NCI-H146 (cell line): ENCODE data around the gene RHOG.
A peak's percentile ranks its signal among the peaks of the same experiment; 100 is the strongest.
"Not testable (repeated sequence)": the region's sequence is repeated elsewhere in the genome, so short reads cannot be mapped to it uniquely, and the experiment has no call there.

Source experiments
- DNase-seq: peaks from one replicate; lab custom pipeline; 2025; lab: John Stamatoyannopoulos, UW

The RHOG gene

DNA sequence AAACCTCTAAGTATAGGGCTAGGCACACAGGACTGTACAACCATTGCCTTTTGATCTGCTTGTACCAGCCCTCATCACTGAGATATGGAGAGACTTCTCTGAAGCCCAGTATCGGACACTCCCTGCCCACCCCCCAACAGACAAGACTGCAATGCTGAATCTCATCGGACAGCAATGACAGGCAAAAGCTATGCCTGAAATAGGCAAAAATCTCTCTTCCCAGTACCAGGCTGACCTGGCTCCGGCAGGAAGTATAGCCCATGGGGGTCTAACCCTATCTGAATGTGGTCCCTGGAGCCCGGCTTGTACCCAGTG, 6.5 kb downstream of the RHOG start:
- no peak for DNase-seq

DNA sequence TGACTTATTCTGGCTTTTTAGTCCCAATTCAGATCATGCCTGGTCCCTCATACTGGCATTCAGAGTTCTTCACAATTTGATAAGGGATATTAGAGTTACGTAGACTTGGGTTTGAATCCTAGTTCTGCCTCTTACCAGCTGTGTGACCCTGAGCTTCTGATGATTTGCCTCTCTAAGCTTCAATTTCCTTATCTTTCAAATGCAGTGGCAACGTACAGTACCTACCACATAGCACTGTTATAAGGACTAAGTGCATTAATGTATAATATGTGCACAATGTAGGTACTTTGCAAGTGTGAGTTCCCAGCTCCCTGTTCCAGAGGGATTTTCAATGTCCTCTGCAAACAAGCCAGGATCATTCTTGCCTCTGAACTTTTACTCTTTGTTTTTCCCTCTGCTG, 7.3 kb downstream of the RHOG start:
- DNase-seq: no peak

DNA sequence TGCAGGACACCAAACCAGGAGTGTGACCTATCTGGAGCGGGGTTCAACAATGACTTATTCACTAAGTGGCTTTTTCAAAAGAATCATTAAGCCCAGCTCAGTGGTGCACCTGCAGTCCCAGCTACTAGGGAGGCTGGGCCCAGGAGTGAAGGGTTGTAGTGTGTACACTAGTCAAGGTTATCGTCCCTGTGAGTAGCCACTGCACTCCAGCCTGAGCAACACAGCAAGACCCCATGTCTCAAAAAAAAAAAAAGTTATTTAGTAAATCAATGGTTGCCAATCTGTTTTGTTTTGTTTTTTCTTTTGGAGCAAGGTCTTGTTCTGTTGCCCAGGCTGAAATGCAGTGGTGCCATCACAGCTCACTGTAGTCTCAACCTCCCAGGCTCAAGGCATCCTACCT, 7.9 kb downstream of the RHOG start:
- no peak for DNase-seq

DNA sequence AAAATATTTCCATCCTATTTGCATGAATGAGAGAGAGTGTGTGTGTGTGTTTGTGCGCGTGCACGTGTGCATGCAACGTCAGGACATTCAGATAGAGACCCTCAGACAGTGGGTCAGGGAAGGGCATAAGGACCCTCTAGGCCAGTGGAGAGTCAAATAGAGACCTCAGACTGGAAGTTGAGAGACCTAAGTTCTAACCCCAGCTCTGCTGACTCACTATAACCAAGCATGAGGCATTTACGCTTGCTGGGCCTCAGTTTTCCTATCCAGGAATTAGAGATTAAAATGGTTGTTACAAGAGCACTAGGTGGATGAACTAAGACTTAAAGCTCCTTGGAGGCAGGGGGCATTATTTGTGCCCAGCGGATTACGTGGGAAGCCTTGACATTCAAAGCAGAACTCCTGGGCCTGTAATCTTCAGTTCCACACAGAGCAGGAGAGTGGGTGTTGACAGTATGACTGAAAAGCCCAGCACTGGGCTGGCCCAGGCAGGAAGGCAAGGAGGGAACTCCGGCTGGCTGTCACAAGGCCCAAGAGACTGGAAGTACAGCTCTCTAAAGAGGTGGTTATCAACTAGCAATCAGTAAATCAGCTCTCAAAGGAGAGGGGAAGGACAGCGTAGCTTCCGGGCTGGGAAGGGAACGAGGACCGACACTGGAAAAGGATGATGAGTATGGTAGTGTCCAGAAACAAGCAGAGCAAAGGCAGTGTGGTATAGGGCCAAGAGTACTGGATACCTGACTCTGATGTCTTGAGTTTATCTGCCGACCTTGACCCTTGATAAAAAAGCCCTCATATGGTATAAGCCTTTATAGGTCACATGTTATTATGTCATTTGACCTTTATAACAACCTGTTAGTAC, 9.2 kb downstream of the RHOG start:
- DNase-seq: no peak

DNA sequence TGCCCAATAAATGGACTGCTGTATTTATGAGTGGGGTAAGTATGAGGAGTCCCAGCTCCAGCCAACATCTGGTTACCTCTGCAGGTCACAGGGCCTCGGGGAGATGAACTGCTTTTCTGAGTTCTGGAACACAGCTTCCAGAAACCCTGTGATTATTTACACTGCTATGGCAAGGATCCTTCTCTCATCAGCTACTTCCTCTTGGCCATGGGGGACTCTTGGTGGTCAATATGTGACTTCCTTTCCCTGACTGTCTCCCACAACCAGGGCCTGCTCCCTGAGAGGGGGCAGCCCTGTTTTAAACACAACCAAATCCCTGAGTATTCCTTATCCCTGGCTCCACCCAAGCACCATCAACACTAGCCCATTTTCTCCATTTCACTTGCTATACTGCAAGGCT, 10.0 kb downstream of the RHOG start:
- DNase-seq: no peak

DNA sequence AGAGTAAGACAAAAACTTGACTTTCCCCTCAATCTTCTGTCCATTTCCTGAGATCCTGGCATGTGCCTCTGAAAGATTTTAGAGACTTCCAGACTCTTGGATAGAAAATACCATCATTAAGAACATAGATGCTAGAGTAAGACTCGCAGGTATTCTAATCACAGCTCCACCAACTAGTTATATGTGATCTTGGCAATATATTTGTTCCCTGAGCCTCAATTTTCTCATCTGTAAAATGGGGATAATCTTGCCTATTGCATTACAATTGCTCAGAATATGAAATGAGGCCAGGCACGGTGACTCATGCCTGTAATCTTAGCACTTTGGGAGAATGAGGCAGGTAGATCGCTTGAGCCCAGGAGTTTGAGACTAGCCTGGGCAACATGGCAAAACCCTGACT, 10.7 kb downstream of the RHOG start:
- no peak for DNase-seq

DNA sequence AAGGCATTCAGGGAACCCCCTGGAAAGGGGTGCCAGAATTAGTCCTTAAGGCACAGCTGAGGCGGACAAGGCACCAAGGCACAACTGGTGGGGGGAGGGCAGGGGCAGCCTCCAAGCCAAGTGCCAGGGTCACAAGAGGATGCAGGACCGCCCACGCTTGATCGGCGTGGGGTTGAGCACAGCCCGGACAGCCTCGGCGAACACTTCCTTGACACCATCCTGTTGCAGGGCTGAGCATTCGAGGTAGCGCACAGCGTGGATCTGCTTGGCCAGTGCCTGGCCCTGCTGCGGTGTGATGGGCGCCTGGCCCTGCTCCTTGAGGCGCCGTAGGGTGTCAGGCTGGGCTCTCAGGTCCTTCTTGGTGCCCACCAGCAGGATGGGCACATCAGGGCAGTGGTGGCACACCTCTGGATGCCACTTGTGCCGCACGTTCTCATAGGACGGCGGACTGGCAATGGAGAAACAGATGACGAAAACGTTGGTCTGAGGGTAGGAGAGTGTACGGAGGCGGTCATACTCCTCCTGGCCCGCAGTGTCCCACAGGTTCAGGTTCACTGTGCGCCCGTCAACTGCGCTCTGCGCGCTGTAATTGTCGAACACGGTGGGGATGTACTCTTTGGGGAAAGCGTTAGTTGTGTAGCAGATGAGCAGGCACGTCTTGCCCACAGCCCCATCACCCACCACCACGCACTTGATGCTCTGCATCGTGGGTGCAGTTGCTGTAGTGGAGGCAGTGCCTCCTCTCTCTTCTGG, 13.1 kb downstream of the RHOG start:
- DNase-seq: no peak

DNA sequence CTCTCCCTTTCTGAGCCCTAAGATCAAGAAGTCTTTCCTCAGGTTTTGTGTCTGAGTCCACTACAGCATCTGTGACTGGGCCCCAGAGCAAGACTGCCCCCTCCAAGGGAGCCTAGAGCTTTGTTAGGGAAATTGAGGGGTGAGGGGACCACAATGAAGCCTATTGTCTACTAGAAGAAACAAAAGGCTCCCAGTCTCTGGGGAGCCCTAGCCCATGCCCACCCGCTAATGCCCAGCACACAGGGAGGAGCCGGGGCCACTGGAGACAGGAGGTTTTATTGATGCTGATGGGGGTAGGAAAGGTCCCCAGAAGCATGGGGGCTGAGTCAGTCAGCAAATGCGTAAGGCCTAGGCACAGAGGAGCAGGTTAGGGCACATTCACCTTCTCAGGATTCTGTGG, 14.0 kb downstream of the RHOG start:
- DNase-seq: no peak

DNA sequence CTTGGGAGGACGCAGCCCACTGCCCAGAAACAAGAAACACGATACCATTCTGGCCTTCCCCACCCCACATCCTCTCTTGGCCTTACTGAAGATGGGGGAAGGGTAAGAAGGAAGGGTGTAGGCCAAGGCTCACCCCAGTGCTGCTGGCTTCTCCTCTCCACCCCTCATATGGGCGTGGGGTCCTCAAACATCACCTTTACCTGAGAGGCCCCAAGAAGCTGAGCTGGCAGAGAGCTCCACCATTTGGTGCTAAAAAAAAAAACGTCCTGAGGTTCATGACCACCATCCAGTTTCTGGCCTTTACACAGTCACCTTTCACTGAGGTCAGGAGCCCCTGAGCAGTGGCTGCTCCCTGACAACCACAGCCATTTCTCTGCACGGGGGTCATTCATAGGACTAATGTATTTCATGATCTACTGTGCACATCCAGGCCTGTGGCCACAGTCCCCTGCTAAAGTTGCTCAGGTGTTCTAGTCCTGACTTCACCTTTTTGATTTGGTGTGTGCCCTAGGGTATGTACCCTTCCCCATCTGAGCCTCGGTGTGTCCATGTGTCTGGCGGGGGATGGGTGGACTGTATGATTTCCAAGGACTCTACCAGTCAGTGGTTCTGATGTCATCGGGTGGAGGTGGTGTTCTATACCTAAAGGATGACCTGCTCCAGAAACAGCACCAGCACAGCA, 15.1 kb downstream of the RHOG start:
- no peak for DNase-seq

DNA sequence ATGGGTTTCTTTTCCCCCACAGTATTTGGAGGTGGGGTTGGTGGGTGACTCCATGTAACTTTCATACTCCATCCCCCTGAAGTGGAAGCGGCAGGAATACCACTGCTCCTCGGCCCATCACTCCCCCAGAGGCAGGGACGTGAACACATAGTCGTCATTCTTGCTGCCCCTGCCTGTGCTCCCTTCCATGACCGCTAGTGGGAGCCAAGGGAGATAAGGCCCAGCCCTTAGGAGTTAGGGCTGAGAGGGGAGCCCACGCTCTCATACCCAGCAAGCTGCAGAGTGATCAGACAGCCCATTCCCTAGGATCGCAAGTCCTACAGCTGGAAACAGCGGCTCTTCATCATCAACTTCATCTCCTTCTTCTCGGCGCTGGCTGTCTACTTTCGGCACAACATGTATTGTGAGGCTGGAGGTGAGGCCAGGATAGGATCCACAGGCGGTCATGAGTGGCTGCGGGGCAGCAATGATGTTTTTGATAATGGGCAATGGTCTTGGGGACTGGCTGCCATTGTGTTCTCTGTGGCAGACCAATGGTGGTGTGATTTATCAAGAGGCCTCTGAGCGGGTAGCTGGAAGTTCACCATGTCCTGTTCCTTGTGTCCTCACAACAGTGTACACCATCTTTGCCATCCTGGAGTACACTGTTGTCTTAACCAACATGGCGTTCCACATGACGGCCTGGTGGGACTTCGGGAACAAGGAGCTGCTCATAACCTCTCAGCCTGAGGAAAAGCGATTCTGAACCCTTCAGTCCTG, 15.9 kb downstream of the RHOG start:
- DNase-seq: peak; percentile 49

DNA sequence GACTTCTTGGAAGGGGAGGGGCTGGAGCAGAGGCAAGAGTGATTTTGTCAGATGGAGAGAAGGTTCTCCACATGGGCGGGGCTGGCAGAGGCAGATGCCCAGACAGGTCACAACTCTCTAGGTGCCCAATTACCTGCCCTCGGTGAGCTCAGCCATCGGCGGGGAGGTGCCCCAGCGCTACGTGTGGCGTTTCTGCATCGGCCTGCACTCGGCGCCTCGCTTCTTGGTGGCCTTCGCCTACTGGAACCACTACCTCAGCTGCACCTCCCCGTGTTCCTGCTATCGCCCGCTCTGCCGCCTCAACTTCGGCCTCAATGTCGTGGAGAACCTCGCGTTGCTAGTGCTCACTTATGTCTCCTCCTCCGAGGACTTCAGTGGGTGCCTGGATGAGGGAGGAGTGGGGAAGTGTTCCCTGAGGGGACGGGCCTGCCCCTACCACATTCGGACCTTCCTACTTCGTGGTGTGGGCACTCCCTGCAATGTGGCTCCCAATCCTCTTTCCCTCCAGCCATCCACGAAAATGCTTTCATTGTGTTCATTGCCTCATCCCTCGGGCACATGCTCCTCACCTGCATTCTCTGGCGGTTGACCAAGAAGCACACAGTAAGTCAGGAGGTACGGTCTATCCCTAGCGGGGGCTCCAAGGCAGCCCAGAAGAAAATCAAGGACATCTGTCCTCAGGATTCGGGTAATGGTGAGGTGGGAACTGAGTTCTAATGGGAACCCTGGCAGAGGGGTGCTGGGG, 16.8 kb downstream of the RHOG start:
- no peak for DNase-seq

DNA sequence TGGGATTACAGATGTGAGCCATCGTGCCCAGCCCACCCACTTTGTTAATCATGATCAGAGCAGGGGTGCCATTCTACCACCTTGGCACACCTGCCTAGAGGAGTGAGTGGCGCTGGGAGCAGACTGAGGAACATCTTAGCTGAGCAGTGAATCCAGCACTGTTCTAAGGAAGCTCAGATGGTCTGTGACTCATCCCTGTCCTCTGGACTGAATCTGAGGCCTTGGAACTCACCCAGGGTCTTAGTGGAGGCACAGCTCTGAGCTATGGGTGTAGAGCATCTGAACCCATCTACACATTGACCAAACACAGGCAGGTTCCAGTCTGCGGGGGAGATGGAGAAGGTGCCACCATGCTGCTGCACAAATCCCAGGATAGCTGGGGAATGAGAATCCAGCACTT, 17.5 kb downstream of the RHOG start:
- no peak for DNase-seq

DNA sequence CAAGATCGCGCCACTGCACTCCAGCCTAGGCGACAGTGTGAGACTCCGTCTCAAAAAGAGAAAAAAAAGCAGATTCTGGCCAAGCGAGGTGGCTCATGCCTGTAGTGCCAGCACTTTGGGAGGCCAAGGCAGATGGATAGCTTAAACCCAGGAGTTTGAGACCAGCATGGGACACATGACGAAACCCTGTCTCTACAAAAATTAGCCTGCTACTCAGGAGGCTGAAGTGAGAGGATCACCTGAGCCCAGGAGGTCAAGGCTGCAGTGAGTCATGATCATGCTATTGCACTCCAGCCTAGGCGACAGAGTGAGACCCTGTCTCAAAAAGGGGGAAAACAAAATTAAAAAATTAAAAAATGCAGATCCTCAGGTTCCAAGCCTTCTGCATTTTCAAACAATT, 18.4 kb downstream of the RHOG start:
- DNase-seq: no peak

DNA sequence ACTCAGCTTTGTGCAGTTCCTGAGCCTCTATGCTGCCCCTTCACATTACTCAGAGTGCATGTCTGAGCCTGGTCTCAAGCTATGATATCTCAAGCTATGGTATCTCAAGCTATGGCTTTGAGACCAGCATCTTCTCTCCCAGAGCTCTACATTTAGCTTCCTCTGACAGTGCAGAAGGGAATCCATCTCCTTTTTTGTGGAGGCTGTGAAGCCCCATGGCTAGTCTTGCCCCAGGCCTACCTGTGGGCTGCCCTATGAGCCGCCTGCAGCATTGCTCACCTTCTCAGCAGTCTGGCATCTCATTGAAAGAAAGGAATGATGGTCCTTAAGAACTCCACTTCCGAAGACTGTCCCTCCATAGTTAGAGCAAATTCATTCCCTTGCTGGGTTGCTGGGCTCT, 19.8 kb downstream of the RHOG start:
- no peak for DNase-seq

DNA sequence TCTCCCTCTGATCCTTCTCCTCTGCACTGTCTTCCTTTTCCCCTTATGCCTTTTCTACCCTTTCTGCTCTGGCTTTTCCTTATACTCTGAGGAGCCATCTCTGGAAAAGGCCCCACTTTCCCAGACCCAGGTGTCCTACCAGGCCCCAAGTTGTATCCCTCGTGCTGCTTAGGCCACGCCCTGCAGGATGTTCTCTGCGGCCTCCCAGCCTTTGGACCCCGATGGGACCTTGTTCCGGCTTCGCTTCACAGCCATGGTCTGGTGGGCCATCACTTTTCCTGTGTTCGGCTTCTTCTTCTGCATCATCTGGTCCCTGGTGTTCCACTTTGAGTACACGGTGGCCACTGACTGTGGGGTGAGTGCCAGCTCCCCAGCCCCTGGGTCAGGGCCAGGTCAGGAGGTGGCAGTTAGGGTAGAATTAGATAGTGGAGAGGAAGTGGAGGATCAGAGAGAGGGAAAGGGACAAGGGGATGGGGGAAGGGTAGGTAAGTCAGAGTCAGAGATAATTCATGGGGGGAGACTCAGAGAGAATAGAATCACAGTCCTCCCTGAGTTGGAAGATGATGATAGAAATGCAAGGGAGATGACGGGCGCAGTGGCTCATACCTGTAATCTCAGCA, 23.5 kb downstream of the RHOG start:
- DNase-seq: no peak

DNA sequence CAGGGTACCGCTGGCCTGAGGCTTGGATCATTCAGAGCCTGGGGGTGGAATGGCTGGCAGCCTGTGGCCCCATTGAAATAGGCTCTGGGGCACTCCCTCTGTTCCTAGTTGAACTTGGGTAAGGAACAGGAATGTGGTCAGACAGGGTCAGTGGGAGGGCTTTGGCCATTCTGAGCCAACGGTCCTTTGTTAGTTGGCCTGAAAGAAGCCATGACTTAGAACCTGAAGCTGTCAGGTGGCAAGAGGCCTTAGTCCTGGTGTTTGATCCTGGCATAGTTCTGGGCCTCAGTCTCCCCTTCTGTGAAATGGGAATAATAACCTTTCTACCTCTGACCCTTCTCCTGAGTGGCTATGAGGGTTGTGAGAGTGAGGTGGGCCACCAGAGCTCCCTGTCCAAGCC, 24.1 kb downstream of the RHOG start:
- no peak for DNase-seq

DNA sequence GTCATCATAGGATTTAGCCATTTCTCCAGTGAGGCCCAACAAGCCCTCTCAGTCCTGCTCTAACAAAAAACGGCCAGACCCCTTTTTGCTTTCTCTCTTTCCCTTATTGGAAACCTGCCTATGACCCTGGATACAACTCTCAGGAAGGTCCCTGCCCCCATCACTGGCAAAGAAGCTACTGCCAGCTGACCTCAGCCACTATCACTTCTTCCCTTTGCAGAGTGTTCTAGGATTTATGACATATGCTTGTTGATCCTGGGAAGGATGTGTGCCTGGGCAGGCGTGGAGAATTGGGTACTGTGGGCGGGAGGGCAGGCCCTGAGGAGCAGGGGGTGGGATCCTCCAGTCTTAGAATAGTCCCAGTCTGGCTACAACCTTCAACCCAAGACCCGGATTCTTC, 24.9 kb downstream of the RHOG start:
- DNase-seq: no peak

DNA sequence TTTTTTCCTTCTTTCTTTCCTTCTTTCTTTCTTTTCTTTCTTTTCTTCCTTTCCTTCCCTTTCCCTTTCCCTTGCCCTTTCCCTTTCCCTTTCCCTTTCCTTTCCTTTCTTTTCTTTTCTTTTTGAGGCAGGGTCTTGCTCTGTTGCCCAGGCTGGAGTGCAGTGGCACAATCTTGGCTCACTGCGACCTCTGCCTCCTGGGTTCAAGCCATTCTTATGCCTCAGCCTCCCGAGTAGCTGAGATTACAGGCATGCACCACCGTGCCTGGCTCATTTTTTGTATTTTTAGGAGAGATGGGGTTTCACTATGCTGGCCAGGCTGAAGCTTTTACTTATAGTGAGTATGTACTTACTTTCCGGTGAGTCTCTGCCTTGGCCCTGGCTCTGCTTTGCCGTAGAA, 25.9 kb downstream of the RHOG start:
- not testable (repeated sequence) for DNase-seq

DNA sequence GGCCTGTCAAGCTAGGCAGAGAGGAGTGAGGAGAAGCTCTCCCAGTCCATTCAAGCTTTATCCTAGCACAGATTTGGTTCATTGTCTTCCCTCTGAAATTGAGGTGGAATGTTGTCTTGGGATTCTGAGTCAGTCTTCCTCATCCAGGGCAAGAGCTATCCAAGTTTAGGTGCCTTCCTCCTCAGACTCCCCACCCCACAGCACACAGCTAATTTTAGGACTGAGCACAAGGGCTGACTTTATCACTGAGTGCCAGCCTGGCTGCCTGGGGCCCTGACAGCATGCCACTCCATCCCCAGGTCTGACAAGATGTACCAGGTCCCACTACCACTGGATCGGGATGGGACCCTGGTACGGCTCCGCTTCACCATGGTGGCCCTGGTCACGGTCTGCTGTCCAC, 29.8 kb downstream of the RHOG start:
- no peak for DNase-seq

DNA sequence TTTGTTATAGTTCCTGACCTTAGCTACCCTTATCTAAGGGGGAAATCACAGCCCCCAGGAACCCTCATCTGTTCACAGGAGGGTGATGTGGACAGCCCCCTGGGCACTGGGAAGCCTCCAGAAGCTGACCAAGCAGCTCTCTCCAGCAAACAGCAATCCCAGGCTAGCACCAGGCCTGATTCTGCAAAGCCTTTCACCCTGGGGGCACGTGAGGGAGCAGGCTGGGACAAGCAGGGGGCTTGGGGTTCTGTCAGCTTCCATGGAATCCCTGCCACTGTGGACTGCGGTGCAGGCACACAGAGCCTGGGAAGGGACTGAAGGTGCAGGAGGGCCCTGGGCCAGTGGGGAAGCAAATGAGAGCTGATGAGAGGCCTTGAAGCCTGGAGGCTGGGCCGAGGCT, 30.3 kb downstream of the RHOG start:
- no peak for DNase-seq

DNA sequence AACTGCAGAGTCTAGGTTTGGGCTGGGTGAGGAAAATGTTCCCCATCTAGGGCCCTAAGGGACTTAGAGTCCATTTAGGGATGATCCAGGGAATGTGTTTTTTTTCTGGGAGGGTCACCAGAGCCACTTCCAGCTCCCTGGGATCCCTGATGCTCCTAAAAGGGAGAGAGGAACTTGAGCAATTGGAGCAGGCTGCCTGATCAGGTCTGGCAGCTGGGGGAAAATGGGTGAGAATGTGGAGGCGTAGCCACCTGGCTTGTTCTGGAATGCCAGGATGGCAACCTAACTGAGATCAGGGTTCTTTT, 31.2 kb downstream of the RHOG start:
- DNase-seq: no peak
